Measurements from ENCODE around the gene RNF157.

Gene RNF157

DNA sequence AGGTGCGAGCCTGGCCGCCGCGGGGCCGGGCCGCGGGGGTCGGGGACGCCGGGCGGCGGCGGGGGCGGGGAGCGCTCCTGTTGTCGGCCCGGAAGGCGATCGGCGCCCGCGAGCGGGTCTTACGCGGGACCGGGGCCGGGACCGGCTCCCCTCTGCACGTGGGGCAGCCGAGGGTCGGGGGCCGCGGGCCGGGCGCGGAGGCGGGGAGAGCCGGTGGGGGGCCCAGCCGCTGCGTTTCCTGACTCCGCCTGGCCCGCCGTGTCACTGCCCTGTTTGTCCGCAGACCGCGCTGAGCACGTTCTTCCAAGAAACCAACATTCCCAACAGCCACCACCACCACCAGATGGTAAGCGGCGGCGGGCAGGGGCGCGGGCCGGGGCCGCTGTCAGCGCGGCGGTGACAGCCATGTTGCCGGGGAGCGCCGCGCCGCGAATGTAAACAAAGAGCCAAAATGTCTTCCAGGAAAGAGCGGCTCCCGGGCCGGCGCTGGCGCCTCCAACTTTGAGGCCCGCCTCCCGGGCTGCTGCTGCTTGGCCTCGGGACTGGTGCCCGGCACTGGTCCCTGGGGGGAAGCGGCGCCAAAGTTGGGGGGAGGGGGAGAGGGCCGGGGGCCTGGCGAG, 25.4 kb upstream of the RNF157 start:
- ChIA-PET POLR2A (interaction anchor here (0.5 to 1.0 kb wide), 3 partner anchors 25 to 460 kb away, joined by 3 to 5 read pairs (median 3); partner anchors contain the start of gene RNF157), CTCF (interaction anchor here (1.4 to 5.8 kb wide), 3 partner anchors 14 to 83 kb away, joined by 4 to 109 read pairs (median 41); no protein-coding TSS in a partner anchor)
- H3K4me3 ChIP-seq (ENCODE audit: low read depth, low read length): peak overlapping the region; percentile 79
- no peak for DNase-seq (ENCODE audit: low read depth, low spot score)
- TF ChIP-seq, protein P1, sequence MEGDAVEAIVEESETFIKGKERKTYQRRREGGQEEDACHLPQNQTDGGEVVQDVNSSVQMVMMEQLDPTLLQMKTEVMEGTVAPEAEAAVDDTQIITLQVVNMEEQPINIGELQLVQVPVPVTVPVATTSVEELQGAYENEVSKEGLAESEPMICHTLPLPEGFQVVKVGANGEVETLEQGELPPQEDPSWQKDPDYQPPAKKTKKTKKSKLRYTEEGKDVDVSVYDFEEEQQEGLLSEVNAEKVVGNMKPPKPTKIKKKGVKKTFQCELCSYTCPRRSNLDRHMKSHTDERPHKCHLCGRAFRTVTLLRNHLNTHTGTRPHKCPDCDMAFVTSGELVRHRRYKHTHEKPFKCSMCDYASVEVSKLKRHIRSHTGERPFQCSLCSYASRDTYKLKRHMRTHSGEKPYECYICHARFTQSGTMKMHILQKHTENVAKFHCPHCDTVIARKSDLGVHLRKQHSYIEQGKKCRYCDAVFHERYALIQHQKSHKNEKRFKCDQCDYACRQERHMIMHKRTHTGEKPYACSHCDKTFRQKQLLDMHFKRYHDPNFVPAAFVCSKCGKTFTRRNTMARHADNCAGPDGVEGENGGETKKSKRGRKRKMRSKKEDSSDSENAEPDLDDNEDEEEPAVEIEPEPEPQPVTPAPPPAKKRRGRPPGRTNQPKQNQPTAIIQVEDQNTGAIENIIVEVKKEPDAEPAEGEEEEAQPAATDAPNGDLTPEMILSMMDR (IDR thresholded peaks at IDR 0.05; ENCODE audit: insufficient read depth, low read length, missing control alignments): no peak

DNA sequence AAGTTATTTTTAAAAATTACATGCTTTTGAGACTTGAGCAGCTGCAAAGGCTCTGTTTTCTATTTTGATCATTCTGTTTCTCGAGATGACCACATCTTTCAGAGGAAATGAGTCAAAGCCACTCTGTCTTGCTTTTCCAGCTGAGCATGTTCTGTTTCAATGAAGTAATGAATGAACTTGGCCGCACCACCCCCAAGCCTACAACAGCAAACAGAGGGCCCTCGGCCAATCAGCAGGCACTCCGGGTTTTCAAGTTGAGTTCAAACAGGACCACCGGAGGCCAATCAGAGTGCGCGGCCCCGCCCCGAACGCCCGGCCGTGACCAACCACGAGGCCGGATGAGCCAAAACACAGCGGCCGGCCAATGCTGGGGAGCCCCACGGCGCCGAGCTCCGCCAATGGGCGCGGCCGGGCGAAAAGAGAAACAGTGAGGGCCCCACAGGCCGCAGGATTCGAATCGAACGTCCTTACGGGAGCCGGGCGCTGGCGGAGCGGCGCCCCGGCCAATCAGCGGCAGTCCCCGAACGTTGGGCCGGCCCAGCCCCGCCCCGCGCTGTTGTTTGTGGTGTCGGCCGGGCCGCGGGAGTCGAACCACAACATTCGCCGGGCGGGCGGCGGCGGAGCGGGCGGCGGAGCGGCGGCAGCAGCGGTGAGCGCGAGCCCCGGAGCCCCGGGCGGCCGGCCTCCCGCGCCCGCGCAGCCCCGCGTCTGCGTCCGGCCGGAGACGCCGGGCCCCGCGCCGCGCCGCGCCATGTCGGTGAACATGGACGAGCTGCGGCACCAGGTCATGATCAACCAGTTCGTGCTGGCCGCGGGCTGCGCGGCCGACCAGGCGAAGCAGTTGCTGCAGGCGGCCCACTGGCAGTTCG, 24.7 kb upstream of the RNF157 start, which contains the start of gene UBALD2:
Gene UBALD2 (plus strand): TSS at position 594 of the 869 bp plus-strand sequence. CDS start 158 bp downstream, at position 752.
- CTCF ChIA-PET: interaction anchor here (0.6 to 3.9 kb wide), 4 partner anchors 15 to 144 kb away, joined by 3 to 41 read pairs (median 5); no protein-coding TSS in a partner anchor
- TF ChIP-seq, protein P1 (IDR thresholded peaks at IDR 0.05; ENCODE audit: insufficient read depth, low read length, missing control alignments): no peak
- POLR2A ChIA-PET: interaction anchor here (0.5 to 1.0 kb wide), 6 partner anchors 10 to 460 kb away, joined by 3 to 5 read pairs (median 3); partner anchors contain the start of gene RNF157

DNA sequence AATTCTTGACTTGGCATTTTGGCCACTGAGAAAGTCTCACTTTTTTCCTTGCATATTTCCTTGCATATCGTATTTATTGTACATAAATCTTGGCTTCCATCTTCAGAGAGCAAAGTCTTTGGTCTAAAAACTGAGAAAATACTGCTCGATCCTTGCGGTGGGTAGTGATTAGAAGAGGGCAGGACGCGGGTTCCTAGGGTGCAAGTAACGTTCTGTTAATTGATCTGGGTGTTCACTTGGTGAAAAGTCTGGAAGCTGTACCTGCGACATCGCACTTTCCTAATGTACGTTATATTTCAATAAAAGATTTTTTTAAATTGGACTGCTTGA, 24.1 kb upstream of the RNF157 start:
- POLR2A ChIA-PET: interaction anchor here (0.8 to 1.0 kb wide), 4 partner anchors 10 to 23 kb away, joined by 3 to 5 read pairs (median 4); partner anchors contain the start of gene RNF157
- TF ChIP-seq, protein P1 (IDR thresholded peaks at IDR 0.05; ENCODE audit: insufficient read depth, low read length, missing control alignments): no peak
- H3K4me3 ChIP-seq (ENCODE audit: low read depth, low read length): 0 out of 2 replicates have a peak overlapping the region, but pooled peaks have one; percentile 6
- CTCF ChIA-PET: interaction anchor here (0.6 to 3.9 kb wide), 5 partner anchors 11 to 143 kb away, joined by 3 to 41 read pairs (median 5); no protein-coding TSS in a partner anchor
- no peak for DNase-seq (ENCODE audit: low read depth, low spot score)

More for the DNA sequence above, 24.7 kb upstream of the RNF157 start, which contains the start of gene UBALD2:
- H3K4me3 ChIP-seq (ENCODE audit: low read depth, low read length): peak within 1 kb of the TSS; percentile 79
- peak; percentile 100 for DNase-seq (ENCODE audit: low read depth, low spot score)

DNA sequence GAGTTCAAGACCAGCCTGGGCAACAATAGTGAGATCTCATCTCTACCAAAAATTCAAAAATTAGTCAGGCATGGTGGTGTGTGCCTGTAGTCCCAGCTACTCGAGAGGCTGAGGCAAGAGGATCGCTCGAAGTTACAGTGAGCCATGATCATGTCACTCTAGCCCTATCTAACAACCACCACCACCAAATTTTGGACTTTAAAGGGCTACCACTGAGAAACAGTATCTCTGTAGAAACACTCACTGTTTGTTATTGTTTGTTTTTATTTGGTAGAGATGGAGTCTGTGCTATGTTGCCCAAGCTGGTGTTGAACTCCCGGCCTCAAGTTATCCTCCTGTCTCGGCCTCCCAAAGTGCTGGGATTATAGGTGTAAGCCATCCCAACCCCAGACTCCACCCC, 23.6 kb upstream of the RNF157 start:
- no peak overlapping the region for H3K4me3 ChIP-seq (ENCODE audit: low read depth, low read length)
- no peak for DNase-seq (ENCODE audit: low read depth, low spot score)
- TF ChIP-seq, protein P1 (IDR thresholded peaks at IDR 0.05; ENCODE audit: insufficient read depth, low read length, missing control alignments): no peak
- CTCF ChIA-PET: interaction anchor here (0.6 to 3.9 kb wide), 6 partner anchors 11 to 143 kb away, joined by 3 to 41 read pairs (median 5); no protein-coding TSS in a partner anchor
- POLR2A ChIA-PET: no interaction called here

DNA sequence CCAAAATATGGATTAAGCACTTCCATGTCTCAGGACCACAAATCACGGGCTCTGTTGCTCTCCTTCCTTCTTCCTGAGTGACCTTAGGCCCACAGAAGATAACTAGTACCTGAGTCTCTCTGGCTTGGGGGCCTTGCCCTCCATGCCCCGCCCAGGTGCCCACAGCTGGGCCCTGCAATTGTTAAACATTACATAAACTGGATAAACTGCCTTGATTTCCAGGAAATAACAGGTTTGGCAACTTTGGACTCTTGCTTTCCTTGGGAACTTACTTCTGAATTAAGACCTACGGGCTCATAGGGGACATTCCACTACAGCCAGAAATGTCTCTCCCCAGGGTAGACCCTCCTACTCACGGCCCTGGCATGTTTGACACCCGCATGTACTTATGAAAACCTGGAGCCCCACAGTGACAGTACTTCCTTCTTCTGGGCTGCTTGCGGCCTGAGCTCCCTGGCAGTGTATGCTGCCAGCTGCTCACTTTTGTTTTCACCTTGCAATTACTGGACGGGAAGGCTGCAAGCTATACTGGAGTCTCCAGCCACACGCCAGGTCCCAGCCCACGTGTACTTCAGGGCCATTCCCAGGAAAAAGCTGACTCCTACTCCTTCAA, 22.5 kb upstream of the RNF157 start:
- TF ChIP-seq, protein P1 (IDR thresholded peaks at IDR 0.05; ENCODE audit: insufficient read depth, low read length, missing control alignments): no peak
- CTCF ChIA-PET: interaction anchor here (0.8 to 3.9 kb wide), 8 partner anchors 11 to 142 kb away, joined by 3 to 41 read pairs (median 4); no protein-coding TSS in a partner anchor
- no peak for DNase-seq (ENCODE audit: low read depth, low spot score)
- POLR2A ChIA-PET: no interaction called here
- no peak overlapping the region for H3K4me3 ChIP-seq (ENCODE audit: low read depth, low read length)
